ENCODE measurements around the gene PIP4P1.
"Not testable (repeated sequence)": the region's sequence is repeated elsewhere in the genome, so short reads cannot be mapped to it uniquely, and the experiment has no call there.

PIP4P1 gene

GRCh38 chr14:20472536-20473169, 11.4 kb upstream of the PIP4P1 start:
- DNase-seq: no peak

GRCh38 chr14:20470603-20470901, 9.3 kb upstream of the PIP4P1 start:
- DNase-seq: no peak

- DNase-seq: peak; percentile 91
These were observed 8.8 kb upstream of the PIP4P1 start for GRCh38 chr14:20469890-20470602.

GRCh38 chr14:20469242-20469889, 8.1 kb upstream of the PIP4P1 start, which contains the start of gene PNP:
PNP (plus strand) TSS chr14:20469406; CDS start chr14:20469525, 119 bp downstream.
- peak; percentile 97 for DNase-seq

GRCh38 chr14:20468764-20469241, 7.6 kb upstream of the PIP4P1 start:
- DNase-seq: no peak

- DNase-seq: peak; percentile 48
These were observed 593 bp downstream of the PIP4P1 start for GRCh38 chr14:20460458-20461224.

GRCh38 chr14:20458031-20458789, 3.0 kb downstream of the PIP4P1 start:
- DNase-seq: no peak

GRCh38 chr14:20456971-20457370, 4.3 kb downstream of the PIP4P1 start:
- DNase-seq: no peak

GRCh38 chr14:20455355-20456300, 5.6 kb downstream of the PIP4P1 start:
- peak; percentile 13 for DNase-seq

GRCh38 chr14:20454516-20455354, 6.5 kb downstream of the PIP4P1 start, which contains the start of the genes APEX1 and OSGEP:
APEX1 (plus strand) TSS chr14:20455226; CDS start chr14:20455646, 420 bp downstream.
OSGEP (minus strand) TSS chr14:20454812; CDS start chr14:20454683, 129 bp downstream.
- DNase-seq: peak; percentile 99

- not testable (repeated sequence) for DNase-seq
These were observed 8.4 kb downstream of the PIP4P1 start for GRCh38 chr14:20452831-20453230.

- no peak for DNase-seq
These were observed 14.3 kb downstream of the PIP4P1 start for GRCh38 chr14:20446889-20447288.

GRCh38 chr14:20443650-20444049, 17.6 kb downstream of the PIP4P1 start:
- DNase-seq: not testable (repeated sequence)

- DNase-seq: no peak
These were observed 19.8 kb downstream of the PIP4P1 start for GRCh38 chr14:20441461-20441860.

- peak; percentile 42 for DNase-seq
These were observed 20.4 kb downstream of the PIP4P1 start for GRCh38 chr14:20440882-20441281.

- no peak for DNase-seq
These were observed 20.8 kb downstream of the PIP4P1 start for GRCh38 chr14:20440465-20440864.

GRCh38 chr14:20438664-20439063, 22.6 kb downstream of the PIP4P1 start:
- DNase-seq: no peak

GRCh38 chr14:20436363-20436755, 24.9 kb downstream of the PIP4P1 start:
- DNase-seq: no peak

GRCh38 chr14:20435582-20436362, 25.5 kb downstream of the PIP4P1 start, which contains the start of gene KLHL33:
KLHL33 (minus strand) TSS chr14:20436166; CDS start chr14:20435811, 355 bp downstream.
- no peak for DNase-seq
